Heart left ventricle (tissue), 13 donors: Measurements from ENCODE around the gene ARRB1.

Source experiments
- CTCF ChIP-seq, 12 donors: fragments of 200-600 bp; sonication (generic) in 4 of 12; IDR thresholded peaks; one replicate each; pipeline versions ENCODE4 v1.5.0 to v1.8.0; 2018 to 2022; ENCODE audit warnings: antibody characterized with exemption in 12 of 12, mild to moderate bottlenecking in 5 of 12
- POLR2A ChIP-seq, 2 donors: fragments of 450-650 bp; IDR thresholded peaks; one replicate each; pipeline ENCODE4 v1.6.1; 2017; ENCODE audit warnings: antibody characterized with exemption in 2 of 2, mild to moderate bottlenecking in 2 of 2, moderate library complexity in 2 of 2
- donor health status: ischemic (EF 13 %, LVEDD 7.1; RV severe dilation, severe dysfunction).
- donor health status: DM: no; HTN: yes; CAD: no.
- donor health status: DM: no; HTN: no; CAD: no.
- donor health status: ischemic (EF 25% LVEDD 6.9; RV normal size, moderate dysfunction).
- donor health status: ischemic (EF 25% LVEDD 5.7; RV mildly dilated, moderate dysfunction).
- donor health status: ischemic (EF 35%, LVEDD 5.7; RV mildly dilated, moderate dysfunction).
- donor health status: nonischemic (EF 11% LVEDD 7.7; RV severe dilation, severe dysfunction).
- donor health status: DM: yes; HTN: yes; CAD: no.
- donor health status: PGD.
- donor health status: ischemic (EF 29% LVEDD 5.4; RV normal size, mild dysfunction).
- donor health status: nonischemic (EF 23%, LVEDD 6.1; RV moderate dilation, normal function).

GRCh38 chr11:75264356-75264755 is 87.1 kb downstream of the ARRB1 start:
- no peak for TF ChIP-seq CTCF (IDR thresholded peaks at IDR 0.05)
- TF ChIP-seq POLR2A (IDR thresholded peaks at IDR 0.05): no peak
